TTC549 (cell line): ENCODE data around the gene RPL3.

ENCODE experiments used
- FAIRE-seq: peaks from 2 replicates; lab custom pipeline; 2012; peaks lifted over from hg19 to GRCh38; lab: Jason Lieb, UNC

The RPL3 gene

GRCh38 chr22:39317084-39317774 is 2.2 kb downstream of the RPL3 start:
- no peak for FAIRE-seq

GRCh38 chr22:39316440-39317083 is 2.9 kb downstream of the RPL3 start:
- FAIRE-seq = no peak

GRCh38 chr22:39315389-39315788 is 4.0 kb downstream of the RPL3 start:
- FAIRE-seq = no peak

GRCh38 chr22:39314251-39314971 is 5.0 kb downstream of the RPL3 start:
- no peak for FAIRE-seq

DNA sequence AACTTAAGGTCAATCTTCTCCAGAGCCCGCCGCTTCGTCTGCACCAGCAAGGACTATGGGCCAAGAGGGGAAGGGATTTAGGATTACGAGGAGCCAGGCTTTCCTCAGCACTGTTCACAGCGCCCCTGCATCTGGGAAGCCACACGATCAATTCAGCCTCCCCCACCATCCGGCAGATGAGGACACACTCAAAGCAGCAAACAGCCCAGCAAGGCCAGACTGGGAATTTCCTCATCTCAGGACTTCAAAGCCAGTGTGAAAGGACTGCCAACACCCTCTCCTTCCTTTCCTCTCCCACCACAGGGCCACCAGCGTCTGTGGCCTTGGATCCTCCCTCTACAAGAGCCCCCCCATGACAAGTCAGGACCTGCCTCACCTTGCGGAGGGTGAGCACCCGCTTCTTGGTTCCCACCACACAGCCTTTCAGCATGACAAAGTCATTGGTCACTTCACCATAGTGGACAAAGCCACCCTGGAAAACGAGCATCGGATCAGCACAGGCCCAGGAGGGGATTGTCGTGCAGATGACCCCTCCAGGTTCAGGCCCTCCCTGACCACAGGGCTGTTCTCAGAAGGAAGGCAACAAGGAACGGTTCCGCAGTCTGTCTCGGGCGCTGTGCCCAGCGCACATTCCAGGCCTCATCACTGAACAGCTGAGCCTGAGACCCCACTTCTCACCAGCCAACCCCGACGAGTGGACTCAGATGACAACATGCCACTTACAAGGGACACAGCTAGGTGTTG is 6.0 kb downstream of the RPL3 start:
- no peak for FAIRE-seq

GRCh38 chr22:39312410-39312809 is 7.0 kb downstream of the RPL3 start:
- no peak for FAIRE-seq

DNA sequence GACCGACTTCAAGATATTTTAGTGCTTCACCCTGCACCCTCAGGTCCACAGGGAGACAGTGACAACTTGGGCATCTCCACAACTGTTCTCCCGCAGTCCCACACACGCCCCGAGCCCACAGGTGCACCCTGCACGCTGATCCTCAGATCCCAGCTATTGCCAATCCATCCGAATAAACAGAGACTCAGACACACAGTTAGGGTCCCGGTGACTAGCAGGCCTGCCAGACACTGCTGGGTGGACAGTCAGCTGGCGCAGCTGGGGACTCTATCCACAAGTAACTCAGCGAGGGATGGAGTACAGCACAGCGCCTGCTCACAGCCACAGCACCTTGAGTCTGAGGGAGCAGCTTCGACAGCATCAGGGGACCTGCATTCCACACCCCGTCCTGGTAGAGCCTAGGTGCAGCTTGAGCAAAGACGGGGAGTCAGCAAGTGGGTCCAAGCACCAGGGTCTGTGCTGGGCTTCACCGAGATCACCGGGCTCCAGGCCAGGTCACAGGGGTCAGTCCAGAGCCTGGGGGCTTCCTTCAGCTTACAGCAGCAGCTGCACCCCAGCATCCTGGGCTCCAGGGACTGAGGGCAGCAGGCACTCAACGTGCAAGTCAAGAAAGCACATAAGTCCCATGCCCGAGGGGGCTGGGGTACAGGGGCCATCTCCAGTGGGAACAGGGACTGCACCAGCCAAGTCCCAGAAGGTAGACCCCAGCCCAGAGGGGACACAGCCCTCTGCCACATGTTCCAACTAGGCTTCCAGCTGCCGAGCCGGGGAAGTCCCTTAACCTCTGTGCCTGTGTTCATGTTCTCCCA is 7.6 kb downstream of the RPL3 start:
- FAIRE-seq = no peak

GRCh38 chr22:39309881-39310714 is 9.3 kb downstream of the RPL3 start:
- FAIRE-seq = no peak

- FAIRE-seq = no peak
Measured at GRCh38 chr22:39309364-39309861, 10.0 kb downstream of the RPL3 start.

GRCh38 chr22:39308614-39309363 is 10.6 kb downstream of the RPL3 start:
- FAIRE-seq = no peak

GRCh38 chr22:39306456-39307361 is 12.7 kb downstream of the RPL3 start:
- no peak for FAIRE-seq

- no peak for FAIRE-seq
Measured at GRCh38 chr22:39303892-39304671, 15.3 kb downstream of the RPL3 start.

- FAIRE-seq = no peak
Measured at GRCh38 chr22:39303358-39303757, 16.1 kb downstream of the RPL3 start.

GRCh38 chr22:39302431-39302960 is 16.9 kb downstream of the RPL3 start:
- FAIRE-seq = no peak

- FAIRE-seq = no peak
Measured at GRCh38 chr22:39301926-39302325, 17.5 kb downstream of the RPL3 start.

DNA sequence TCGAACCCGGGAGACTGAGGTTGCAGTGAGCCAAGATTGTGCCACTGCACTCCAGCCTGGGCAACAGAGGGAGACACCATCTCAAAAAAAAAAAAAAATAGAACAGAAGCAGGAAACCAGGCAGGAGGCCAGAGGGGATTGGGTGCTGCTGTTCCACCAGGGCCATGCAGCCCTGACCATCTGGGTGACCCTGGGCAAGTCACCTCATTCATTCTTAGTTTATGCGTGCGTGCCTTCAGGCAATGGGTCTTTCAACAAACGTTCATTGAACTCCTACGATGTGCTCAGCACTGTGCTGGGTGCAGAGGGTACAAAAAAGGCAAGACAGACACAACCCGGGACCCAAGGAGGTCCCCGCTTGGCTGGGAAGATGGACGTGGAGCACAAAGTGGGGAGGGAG is 18.3 kb downstream of the RPL3 start:
- no peak for FAIRE-seq

DNA sequence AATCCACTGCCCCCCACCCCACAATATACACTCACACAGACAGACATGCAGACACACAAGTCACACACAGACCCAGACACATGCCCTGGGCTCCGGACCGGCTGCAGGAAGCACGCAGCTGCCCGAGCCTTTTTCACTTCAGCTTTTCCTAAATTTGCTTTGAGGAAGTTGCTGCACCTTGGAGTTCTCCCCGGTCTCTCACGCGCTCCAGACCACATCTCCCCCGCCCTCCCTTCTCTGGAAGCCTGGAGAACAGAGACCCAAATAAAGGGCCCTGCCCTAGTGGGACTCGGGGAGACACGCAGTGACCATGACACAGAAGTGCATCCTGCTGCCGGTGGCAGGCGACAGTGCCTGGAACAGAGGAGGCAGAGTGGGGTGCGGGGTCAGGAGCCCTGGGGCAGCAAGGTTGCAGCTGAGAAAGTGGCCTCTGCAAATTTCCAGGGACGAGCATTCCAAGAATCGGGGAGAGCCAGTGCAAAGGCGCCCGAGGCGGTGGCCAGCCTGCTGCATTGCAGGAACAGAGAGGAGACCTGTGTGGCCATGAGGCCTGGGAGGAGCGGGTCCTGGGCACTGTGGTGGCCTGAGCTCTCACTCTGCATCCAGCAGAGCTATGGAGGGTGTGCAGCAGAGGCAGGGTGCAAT is 19.1 kb downstream of the RPL3 start:
- no peak for FAIRE-seq
